PC-3 (cell line): Measurements from ENCODE around the gene GATA6. TPM values are rescaled to one million over a fixed set of nuclear protein-coding genes. Genes with fewer than 3 reads are reported as not detected.

Experiments
- ATAC-seq: fragments of 200-7000 bp; cut with Tn5 transposase; 2 replicates; pipeline ENCODE4 v1.9.1; 2020; ENCODE audit warnings: mild to moderate bottlenecking, moderate library complexity
- BruUV-seq: library from RNA; stranded (reverse); fragments of 400-500 nt; replicated peaks from 2 replicates; lab custom pipeline; 2021; lab: Mats Ljungman, UMichigan
- CTCF ChIA-PET: fragments of 300-600 bp; sonication (Branson Sonifier 250); formaldehyde crosslinking; loops from one replicate; lab custom pipeline; 2022; ENCODE audit warnings: antibody characterized with exemption; lab: Charles Lee
- POLR2A ChIA-PET: fragments of 300-600 bp; sonication (Branson Sonifier 250); formaldehyde crosslinking; loops from one replicate; lab custom pipeline; 2022; ENCODE audit warnings: antibody characterized with exemption; ENCODE audit not compliant: unreplicated experiment; lab: Charles Lee
- DNase-seq: peaks from one replicate; pipeline ENCODE4 v3.0.0-alpha.2; 2015
- H2AFZ ChIP-seq: fragments of 300-600 bp; sonication (generic); 2 replicates; pipeline ENCODE4 v1.6.0; 2016; ENCODE audit warnings: antibody characterized with exemption, low read length
- H3F3A ChIP-seq: fragments of 300-600 bp; sonication (generic); one replicate; pipeline ENCODE4 v1.6.0; 2017; ENCODE audit warnings: antibody characterized with exemption, low read length, control low read depth, mild to moderate bottlenecking; ENCODE audit not compliant: unreplicated experiment
- H3K27ac ChIP-seq: fragments of 300-600 bp; sonication (generic); 2 replicates; pipeline ENCODE4 v1.5.1; 2016; ENCODE audit warnings: mild to moderate bottlenecking, low read length
- H3K27me3 ChIP-seq: fragments of 300-600 bp; sonication (generic); 2 replicates; pipeline ENCODE4 v1.6.1; 2016; ENCODE audit warnings: low read length, mixed read lengths
- H3K36me3 ChIP-seq: fragments of 300-600 bp; sonication (generic); 2 replicates; pipeline ENCODE4 v1.6.1; 2016; ENCODE audit warnings: low read depth, mixed run types, low read length, mixed read lengths
- H3K4me1 ChIP-seq: fragments of 300-600 bp; sonication (generic); 2 replicates; pipeline ENCODE4 v1.5.1; 2016; ENCODE audit warnings: low read length; ENCODE audit not compliant: insufficient read depth
- H3K4me2 ChIP-seq: fragments of 300-600 bp; sonication (generic); 2 replicates; pipeline ENCODE4 v1.6.0; 2016; ENCODE audit warnings: low read length
- H3K4me3 ChIP-seq: fragments of 300-600 bp; sonication (generic); 2 replicates; pipeline ENCODE4 v1.5.1; 2016; ENCODE audit warnings: mild to moderate bottlenecking, low read length, mixed read lengths
- H3K79me2 ChIP-seq: fragments of 300-600 bp; sonication (generic); 2 replicates; pipeline ENCODE4 v1.6.1; 2017; ENCODE audit warnings: low read length, mixed read lengths
- H3K9ac ChIP-seq: fragments of 300-600 bp; sonication (generic); 2 replicates; pipeline ENCODE4 v1.6.0; 2016; ENCODE audit warnings: mild to moderate bottlenecking, low read length
- H3K9me2 ChIP-seq: fragments of 300-600 bp; sonication (generic); replicated peaks from 2 replicates; pipeline ENCODE4 v1.6.1; 2016; ENCODE audit warnings: mixed run types, low read length, mixed read lengths
- H3K9me3 ChIP-seq: fragments of 300-600 bp; sonication (generic); 2 replicates; pipeline ENCODE4 v1.6.1; 2016; ENCODE audit warnings: low read length, mixed read lengths
- H4K20me1 ChIP-seq: fragments of 300-600 bp; sonication (generic); 2 replicates; pipeline ENCODE4 v1.6.1; 2016; ENCODE audit warnings: low read length, mixed read lengths
- EZH2 ChIP-seq: fragments of 300-600 bp; sonication (generic); IDR thresholded peaks from one replicate; pipeline ENCODE4 v1.6.1; 2017; ENCODE audit warnings: antibody characterized with exemption, mild to moderate bottlenecking, low read length; ENCODE audit not compliant: unreplicated experiment
- EZH2phosphoT487 ChIP-seq: fragments of 300-600 bp; sonication (generic); IDR thresholded peaks from 2 replicates; pipeline ENCODE4 v1.6.1; 2018; ENCODE audit warnings: mild to moderate bottlenecking, antibody characterized with exemption, low read length, borderline replicate concordance
- intact Hi-C: fragments of 100-400 bp; cut with micrococcal nuclease; formaldehyde crosslinking; loops from 2 replicates; pipeline ENCODE4 v1.9.0; 2023
- total RNA-seq: library from RNA; depleted of rRNA; stranded (reverse); fragments of >200 nt; gene quantifications from 2 replicates; pipeline ENCODE4 v1.2.3, GENCODE V29; 2014
- TF ChIP-seq, protein P1 (sequence below): fragments of 300-600 bp; sonication (generic); conservative IDR thresholded peaks from 2 replicates; pipeline ENCODE4 v1.5.1; 2017; ENCODE audit warnings: antibody characterized with exemption, low read depth, mild to moderate bottlenecking, low read length

The GATA6 gene
- total RNA-seq, 1 experiment from 2014 or later: 19.4 TPM

- H2AFZ ChIP-seq: no peak overlapping the region
- CTCF ChIA-PET: no interaction called here
- ATAC-seq (no peak), DNase-seq (no peak)
- H3K79me2 ChIP-seq: no peaks in the 10 kb centered on the region
- no peaks in the 10 kb centered on the region for H3F3A ChIP-seq
- TF ChIP-seq EZH2: no peak
- H3K4me1 ChIP-seq: peaks cover 7% of the 10 kb centered on the region; the same call in 1 of the 2 replicates
- BruUV-seq: no TSS peak
- no peak overlapping the region for H3K27ac ChIP-seq
- no peak overlapping the region for H3K4me2 ChIP-seq
- H3K9me2 ChIP-seq: no peaks in the 10 kb centered on the region
- H3K36me3 ChIP-seq: no peaks in the 10 kb centered on the region
- no peaks in the 10 kb centered on the region for H3K27me3 ChIP-seq
- POLR2A ChIA-PET: no interaction called here
- H3K9ac ChIP-seq: no peak overlapping the region
- no peaks in the 10 kb centered on the region for H3K9me3 ChIP-seq
- H4K20me1 ChIP-seq: no peaks in the 10 kb centered on the region
- no peak overlapping the region for H3K4me3 ChIP-seq
- intact Hi-C loops: no loop called here
These were observed 36.6 kb upstream of the GATA6 start for GRCh38 chr18:22132763-22133162.

DNA sequence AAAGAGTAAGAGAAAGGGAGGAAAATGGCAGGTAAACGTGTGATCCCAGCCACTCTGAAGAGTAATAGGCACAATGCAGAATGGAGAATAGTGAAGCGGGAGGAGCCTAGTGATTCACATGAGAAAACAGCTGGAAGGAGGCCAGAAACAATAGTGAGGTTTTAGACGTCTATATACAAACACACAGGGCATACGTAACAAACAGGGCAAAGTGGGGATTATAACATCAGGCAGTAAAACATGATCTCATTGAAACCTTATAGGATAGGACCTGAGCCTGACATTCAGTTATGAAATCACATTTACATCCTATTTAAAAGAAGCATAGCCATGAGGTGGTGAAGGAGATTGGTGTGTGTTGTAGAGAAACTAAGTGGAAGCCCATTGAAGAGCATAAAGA, 33.0 kb upstream of the GATA6 start:
- no peaks in the 10 kb centered on the region for H4K20me1 ChIP-seq
- H3K9ac ChIP-seq: no peak overlapping the region
- BruUV-seq: no TSS peak
- TF ChIP-seq EZH2 (no peak), EZH2phosphoT487 (no peak)
- TF ChIP-seq, protein P1, sequence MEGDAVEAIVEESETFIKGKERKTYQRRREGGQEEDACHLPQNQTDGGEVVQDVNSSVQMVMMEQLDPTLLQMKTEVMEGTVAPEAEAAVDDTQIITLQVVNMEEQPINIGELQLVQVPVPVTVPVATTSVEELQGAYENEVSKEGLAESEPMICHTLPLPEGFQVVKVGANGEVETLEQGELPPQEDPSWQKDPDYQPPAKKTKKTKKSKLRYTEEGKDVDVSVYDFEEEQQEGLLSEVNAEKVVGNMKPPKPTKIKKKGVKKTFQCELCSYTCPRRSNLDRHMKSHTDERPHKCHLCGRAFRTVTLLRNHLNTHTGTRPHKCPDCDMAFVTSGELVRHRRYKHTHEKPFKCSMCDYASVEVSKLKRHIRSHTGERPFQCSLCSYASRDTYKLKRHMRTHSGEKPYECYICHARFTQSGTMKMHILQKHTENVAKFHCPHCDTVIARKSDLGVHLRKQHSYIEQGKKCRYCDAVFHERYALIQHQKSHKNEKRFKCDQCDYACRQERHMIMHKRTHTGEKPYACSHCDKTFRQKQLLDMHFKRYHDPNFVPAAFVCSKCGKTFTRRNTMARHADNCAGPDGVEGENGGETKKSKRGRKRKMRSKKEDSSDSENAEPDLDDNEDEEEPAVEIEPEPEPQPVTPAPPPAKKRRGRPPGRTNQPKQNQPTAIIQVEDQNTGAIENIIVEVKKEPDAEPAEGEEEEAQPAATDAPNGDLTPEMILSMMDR: no peak
- ATAC-seq (peak; percentile 40), DNase-seq (peak; percentile 67)
- CTCF ChIA-PET: no interaction called here
- POLR2A ChIA-PET: no interaction called here
- no peaks in the 10 kb centered on the region for H3K9me3 ChIP-seq
- H3K36me3 ChIP-seq: no peaks in the 10 kb centered on the region
- H3K27ac ChIP-seq: no peak overlapping the region
- H2AFZ ChIP-seq: no peak overlapping the region
- intact Hi-C loops: no loop called here
- H3K27me3 ChIP-seq: no peaks in the 10 kb centered on the region
- peaks cover 7% of the 10 kb centered on the region; the same call in 1 of the 2 replicates for H3K4me1 ChIP-seq
- H3K79me2 ChIP-seq: no peaks in the 10 kb centered on the region
- H3K4me2 ChIP-seq: no peak overlapping the region
- H3K4me3 ChIP-seq: no peak overlapping the region
- H3K9me2 ChIP-seq: no peaks in the 10 kb centered on the region
- H3F3A ChIP-seq: no peaks in the 10 kb centered on the region

GRCh38 chr18:22141211-22141610, 28.2 kb upstream of the GATA6 start:
- Histone ChIP-seq H3K79me2 (no peaks in the 10 kb centered on the region), H3K4me1 (peaks cover 4% of the 10 kb centered on the region; the same call in 1 of the 2 replicates), H3K36me3 (no peaks in the 10 kb centered on the region), H3K9me2 (no peaks in the 10 kb centered on the region), H3K27me3 (no peaks in the 10 kb centered on the region), H2AFZ (no peak overlapping the region), H3K9ac (no peak overlapping the region), H4K20me1 (no peaks in the 10 kb centered on the region), H3K27ac (no peak overlapping the region), H3F3A (no peaks in the 10 kb centered on the region), H3K4me2 (no peak overlapping the region), H3K9me3 (no peaks in the 10 kb centered on the region), H3K4me3 (no peak overlapping the region)
- POLR2A ChIA-PET: no interaction called here
- no peak for ATAC-seq
- no peak for DNase-seq
- CTCF ChIA-PET: no interaction called here
- BruUV-seq: no TSS peak
- intact Hi-C loops: no loop called here
- TF ChIP-seq, protein P1: no peak
- TF ChIP-seq EZH2phosphoT487 (no peak), EZH2 (no peak)
